Stimulated activated CD4-positive, alpha-beta T cell treated with anti-CD3 and anti-CD28 coated beads, Interleukin-15, amount 100 ng/mL, for 1 hour (primary cell): ENCODE data around the gene TRAK1.

ENCODE experiments used
- DNase-seq, 2 donors: peaks; one replicate each; pipeline ENCODE4 v3.0.0-alpha.2; 2020; ENCODE audit warnings: low read depth in 1 of 2, low spot score in 1 of 2

TRAK1 gene

DNA sequence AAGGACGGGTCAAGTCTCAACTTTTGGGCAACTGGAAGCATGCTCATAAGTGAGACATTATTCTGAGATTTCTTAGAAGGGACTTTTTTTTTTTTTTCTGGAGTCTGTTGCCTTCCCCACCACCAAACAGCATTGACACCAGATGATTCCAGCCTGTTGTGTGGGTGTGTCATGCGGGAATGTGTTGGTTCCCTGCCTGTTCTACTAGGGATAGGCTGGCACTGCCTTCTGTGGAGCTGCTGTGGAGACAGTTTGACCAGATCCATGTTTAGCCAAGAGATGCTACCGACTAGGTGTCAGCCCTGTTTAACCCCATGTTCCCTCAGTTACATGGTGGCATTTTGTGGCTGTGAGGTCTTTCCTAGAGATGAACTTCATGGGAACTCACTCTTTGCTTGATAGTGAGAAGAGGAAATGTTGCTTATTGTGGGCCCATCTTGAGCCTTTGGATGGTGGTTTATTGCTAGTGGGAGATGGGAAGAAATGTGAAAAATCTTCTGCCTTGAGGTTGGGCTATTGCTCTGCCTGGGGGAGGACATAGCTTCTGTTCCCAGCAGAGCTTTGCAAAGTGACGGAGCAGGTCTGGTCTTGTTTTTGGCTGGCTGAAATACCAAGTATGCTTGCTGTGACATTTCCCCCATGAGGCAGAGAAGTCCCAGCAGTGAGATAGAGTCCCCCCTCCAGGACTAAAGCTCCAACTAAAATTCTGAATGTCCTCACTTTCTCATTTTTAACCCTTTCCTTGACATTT, 31.3 kb downstream of the TRAK1 start:
- DNase-seq: no peak

DNA sequence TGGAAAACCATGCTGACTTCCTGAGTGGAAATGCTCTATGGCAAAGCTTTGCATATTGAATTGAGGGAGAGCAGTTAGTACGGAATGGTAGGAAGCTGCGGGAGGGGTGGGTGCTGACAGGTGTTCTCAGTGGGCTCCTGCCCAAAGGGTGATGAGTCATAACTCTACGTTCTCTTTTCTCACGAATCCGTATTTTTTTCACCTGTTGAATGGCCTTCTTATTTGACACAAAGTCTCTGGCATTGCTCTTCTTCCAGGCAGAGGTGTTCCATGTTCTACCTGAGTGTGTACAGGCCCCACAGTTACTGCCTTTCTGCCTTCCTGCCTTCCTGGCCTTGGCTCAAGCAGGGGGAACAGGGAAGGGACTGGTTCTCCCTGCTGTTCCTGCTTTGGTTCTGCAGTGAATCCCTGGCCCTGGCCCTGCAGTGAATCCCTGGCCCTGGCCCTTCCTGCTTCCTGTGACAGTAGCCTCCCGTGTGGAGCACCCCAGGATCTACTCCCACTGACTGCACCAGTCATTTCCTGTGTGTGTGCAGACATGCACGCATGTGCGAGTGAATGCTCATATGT, 31.9 kb downstream of the TRAK1 start:
- no peak for DNase-seq

DNA sequence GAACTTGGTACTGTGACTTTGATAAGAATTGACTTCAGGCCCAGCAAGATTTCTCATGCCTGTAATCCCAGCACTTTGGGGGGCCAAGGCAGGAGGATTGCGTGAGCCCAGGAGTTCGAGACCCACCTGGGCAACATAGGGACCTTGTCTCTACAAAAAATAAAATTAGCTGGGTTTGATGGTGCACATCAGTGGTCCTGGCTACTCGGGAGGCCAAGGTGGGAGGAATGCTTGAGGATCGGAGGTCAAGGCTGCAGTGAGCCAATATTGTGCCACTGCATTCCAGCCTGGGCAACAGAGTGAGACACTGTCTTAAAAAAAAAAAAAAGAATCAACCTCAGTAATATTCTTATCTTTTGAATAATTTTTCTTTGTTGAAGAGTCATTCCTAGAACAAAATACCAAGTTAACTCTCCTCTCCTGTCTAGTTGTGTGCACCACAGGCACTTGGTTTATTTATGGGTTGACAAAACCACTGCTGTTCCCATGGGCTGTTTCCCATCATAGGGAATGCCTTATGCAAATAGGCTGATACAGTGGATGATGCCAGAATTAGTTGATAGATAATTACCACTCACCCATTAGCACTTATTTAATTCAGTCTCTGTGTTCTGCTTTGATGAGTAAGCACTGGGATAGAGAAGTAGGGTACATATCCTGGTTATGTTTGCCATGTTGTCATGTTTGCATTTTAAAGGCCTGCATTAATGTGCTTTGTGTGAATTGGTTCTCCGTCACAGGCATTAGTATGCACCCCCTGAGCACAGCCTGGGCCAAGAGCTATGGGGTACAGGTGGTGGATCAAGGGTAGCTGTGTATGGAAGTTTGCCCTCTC, 32.9 kb downstream of the TRAK1 start:
- no peak for DNase-seq

DNA sequence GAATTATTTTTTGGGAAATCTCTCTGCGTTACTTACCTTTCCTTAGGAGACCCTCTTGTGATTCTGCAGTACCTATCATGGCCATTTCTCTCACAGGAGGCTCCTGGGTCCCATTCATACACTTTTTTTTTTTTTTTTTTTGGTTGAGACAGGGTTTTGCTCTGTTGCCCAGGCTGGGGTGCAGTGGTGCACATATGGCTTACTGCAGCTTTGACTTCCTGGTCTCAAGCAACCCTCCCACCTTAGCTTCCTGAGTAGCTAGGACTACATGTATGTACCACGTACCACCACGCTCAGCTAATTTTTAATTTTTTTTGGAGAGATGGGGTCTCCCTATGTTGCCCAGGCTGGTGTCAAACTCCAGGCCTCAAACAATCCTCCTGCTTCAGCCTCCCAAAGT, 36.1 kb downstream of the TRAK1 start:
- no peak for DNase-seq

DNA sequence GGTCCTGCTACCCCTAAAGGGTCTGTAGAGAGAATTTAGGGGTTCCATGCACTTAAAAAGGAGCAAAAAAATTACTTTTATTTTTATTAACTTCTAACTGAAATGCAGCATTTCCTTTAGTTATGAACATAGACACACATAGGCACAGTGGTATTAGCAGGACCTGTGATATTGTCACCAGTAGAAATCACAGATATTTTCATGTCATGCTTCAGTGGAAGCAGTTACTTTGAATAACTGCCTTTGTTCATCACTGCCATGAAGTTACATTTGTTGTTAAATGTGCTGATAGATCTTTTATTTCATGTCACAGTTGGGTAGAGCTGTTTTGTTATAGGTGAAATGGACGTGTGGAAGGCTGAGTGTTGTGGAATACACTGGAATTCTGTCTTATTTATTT, 37.4 kb downstream of the TRAK1 start:
- no peak for DNase-seq

DNA sequence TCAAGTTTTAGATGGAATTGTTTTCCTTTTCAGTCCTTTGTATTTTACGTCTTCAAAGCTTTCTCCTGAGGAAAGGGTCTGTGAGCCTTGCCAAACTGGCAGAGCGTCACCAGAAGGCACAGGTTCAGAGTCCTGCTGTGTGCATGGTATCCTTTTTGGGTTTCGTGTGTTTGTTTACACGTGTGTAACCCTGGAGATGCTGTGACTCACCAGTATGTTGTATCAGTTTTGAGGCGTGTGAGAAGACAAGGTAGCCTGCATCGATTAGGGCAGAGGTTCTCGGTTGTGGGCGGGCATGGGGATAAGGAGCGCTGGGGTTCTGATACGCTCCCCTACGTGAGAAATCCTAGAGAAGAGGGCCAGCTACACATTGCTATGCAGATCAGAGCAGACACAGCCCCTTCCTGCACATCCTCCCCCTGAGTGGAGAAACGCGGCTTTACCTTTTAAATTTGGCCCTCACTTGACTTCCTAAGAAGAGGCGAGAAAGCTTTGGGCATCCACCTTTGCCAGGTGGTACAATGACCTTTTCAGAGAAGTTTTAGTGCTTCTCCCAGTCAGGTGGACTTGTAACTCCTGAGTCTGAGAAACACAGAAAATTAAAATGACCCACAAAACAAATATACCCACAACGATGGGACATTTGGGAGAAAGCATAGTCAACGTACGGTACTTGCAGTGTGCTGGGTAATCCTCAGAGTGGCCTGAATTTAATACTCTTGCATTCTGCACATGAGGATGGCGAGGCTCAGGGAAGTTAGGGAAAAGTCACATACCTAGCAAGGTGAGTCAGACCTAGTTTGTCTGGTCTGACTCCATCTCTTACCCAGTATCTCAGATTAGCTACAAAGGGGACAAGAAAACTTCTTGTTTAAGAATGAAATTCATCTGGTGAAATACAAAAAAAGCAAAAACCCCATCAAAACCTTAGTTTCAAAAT, 38.1 kb downstream of the TRAK1 start:
- no peak for DNase-seq

DNA sequence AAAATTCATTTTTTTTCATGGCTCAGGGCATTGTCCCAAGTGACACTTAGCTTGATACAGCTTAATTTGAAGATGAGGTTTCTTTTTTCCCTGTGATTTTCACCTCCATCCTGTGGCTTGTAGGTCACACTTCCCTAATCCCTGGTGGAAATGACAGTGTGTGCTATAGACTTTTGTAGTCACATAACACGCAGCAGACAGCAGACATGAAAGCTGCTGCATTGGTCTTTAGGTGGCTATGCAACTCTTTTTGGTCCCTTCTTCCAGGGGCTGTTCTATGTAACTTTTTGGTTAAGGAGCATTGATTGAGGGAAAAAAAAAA, 38.8 kb downstream of the TRAK1 start:
- DNase-seq: no peak

DNA sequence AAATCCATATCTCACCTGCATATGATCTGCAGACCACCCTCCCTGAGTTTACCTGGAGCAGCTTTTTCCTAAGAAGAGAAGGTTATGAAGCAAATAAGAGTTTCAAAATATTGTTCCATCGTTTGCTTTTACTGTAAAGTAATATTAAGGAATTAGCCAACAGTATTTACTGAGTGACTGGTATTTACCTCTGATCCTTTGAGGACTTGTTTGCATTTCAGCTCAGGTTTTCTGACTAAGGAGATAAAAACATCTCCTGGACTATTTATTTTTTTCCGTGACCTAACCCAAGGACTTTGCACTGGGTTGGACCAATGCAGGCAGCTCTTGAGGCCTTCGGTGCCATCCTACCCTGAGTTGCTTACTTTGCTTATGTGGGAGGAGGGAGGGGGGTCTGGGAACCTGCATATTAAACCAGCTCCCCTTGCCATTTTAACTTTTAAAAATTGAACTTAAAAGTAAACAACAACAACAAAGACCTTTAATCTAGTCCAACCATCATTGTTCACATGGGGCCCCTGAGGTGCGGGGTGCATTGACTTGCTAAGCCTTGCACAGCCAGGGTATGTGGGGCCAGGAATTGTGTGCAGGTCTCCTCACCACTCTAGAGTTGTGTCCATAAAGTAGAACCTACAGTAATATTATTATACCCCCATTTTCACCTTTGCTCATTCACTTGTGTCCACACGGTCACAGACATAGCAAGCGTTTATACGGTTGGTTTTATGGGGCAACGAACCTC, 39.3 kb downstream of the TRAK1 start:
- DNase-seq: no peak

DNA sequence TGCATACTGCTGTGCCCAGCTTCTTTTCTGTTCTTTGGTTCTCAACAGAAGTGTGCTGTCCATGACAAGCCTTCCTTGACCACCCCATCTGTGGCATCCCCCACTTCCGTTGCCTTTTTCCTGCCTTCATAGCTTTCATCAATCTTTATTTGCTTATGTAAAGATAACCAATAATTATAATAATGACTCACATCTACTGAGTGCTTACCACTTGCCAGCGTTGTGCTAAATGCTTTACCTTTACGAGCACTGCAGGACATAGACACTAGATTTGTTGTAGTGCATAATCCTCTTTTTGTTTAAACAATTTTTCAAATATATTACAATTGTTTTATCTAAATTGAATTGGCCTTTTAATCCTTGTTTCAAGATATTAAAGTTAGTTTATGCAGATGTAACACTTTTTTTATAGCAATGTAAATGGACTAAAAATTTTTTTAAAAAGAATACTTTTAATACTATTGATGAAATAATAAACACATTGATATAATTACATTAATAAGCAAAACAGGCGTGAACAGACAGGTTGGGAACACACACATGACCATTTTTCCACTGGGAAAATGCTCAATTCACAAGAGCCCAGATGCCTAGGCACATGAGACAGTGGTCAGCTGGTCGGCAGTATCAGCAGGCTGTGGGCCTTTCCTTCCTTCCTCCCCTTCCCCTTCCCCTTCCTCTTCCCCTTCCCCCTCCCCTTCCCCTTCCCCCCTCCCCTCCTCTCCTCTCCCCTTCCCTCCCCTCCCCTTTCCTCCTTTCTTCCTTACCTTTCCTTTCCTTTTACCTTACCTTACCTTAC, 42.5 kb downstream of the TRAK1 start:
- DNase-seq: no peak

DNA sequence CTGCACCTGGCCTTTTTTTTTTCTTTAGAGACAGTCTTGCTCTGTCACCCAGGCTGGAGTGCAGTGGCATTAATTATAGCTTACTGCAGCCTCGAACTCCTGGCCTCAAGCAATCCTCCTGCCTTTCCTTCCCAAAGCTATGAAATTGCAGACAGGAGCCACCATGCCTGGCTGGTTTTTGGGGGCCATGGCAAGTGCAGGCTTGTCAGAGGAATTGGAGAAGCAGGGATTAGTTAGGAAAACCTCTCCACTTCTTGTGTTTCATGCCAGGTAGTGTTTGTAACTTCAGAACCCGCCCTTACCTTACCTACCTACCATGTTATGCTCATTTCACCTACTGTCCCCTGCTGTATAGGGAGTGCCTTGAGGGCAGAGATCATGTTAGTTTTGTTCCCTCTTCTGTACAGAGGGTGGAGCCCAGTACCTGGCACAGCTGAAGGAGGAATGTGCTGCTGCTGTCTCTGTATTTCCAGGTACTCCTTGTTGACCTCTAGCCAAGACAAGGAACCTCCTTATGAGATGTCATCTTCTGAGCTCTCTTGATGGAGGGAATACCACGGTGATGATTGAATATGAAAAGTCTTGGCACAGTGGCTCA, 43.8 kb downstream of the TRAK1 start:
- DNase-seq: no peak

DNA sequence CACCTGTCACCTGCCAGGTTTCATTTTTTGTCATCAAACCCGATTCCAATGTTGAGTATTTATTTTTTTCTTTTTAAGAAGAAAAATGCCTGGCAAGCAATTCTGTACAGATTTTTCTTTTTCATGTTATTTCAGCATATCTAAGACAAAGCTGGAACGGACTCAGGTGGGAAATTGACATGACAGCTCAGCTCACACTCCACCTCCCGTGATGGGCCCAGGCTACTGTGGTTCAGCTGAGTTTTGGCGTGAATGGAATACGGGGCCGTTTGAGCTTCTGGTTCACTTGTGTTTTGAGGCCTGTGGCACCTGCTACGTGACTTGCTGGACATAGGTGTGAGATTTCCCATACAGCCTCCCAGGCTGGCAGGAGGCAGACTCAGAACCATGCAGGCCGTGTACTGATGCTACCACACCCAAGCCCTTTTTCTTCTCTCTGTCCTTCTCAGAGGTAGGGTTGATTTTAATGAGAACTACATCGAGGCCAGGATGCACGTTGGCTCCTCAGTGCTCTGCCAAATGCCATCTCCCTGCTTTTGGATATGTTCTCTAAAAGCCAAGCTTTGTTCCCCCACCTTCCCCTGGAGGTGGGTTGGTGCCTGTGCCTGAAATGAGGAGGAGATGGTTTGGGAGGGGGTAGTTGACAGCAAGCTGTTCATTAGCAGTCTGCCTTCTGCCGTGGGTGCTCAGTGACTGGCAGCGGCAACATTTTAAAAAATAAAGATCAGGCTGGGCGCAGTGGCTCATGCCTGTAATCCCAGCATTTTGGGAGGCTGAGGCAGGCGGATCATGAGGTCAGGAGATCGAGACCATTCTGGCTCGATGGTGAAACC, 48.7 kb downstream of the TRAK1 start:
- no peak for DNase-seq

DNA sequence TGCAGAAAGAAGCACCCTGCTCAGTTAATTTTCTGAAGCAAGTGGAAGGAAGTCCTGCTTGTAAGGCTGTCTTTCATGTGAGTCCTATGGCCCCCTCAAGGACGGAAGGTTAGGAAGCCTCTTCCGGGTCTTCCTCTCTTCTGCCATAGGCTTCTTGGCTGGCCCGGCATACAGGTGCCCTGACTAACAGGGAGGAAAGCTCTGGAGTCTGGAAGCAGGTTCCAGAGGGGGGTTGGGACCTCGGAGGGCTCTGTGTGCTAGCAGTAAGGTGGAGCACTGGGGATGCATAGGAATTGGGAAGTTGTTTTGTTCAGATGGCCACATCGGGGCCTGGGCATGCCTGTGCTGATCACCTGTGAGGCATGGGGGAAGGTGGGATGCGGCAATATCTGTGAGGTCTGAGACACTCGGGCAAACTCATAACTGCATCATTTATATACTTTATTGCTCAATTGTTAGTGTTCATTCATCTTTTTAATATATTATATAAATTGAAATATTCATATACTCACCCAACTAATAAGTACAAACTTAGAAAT, 49.6 kb downstream of the TRAK1 start:
- DNase-seq: no peak

DNA sequence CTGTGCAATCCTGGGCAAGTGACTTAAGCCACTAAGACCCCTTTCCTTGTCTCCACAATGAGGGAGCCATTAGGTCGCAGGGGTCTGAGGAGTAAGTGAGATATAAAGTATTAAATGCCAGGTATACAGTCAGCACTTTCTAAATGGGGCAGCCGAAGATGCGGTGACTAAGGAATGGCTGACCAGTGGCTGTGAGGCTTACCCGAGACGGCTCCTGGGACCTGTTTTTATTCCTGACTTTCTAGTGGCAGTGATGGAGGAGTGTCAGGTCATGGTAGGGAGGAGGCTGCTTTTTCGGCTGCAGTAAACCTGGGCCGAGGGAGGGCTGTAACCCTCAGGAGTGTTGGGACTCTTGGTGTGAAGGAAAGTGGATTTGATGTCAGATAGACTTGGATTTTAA, 52.3 kb downstream of the TRAK1 start:
- no peak for DNase-seq

DNA sequence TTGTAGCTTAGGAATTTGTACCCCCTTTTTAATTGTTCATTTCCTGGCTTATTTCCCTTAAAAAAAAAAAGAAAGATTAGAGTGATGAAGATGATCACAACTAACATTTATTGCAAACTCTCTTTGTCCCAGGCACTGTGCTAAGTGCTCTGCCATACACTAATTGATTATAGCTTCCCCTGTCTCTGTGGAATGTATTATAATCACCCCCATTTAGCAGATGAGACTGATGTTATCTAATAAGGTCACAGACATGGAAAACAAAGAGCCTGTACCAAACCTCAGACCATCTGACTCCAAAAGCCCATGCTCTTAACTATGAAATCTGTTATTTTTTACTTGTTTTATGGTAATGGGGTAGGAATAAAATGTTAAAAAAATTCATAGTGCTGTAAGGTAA, 53.1 kb downstream of the TRAK1 start:
- no peak for DNase-seq

DNA sequence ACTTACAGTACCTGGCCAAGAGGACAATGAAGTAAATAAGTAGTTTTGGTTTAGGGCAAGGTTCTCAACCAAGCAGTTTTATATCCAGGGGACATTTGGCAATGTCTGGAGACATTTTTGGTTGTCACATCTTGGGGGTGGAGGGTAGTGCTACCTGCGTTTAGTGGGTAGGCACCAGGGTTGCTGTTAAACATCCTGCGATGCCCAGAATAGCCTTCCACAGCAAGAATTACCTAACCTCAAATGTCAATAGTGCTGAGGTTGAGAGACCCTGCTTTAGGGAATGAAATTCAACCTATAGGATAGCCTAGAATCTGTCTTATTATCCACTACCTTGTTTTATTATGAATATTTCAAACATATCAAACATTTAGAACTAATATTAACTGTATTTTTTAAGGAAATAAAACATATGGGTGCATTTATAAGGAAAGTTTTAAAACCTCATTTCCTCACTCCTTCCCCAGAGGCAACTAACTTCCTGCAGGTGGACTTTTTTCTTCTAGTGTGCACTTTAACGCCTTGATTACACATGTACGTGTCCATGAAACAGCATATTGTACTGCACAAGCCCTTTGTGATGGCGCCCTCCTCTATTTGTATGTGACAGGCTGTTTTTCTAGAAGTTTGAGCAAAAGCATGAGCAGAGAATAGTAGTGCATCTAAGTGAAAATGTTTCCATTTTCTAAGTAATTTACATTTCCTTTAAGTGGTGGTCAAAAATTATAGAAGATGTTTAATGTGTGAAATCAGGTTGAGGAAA, 57.1 kb downstream of the TRAK1 start:
- DNase-seq: no peak

DNA sequence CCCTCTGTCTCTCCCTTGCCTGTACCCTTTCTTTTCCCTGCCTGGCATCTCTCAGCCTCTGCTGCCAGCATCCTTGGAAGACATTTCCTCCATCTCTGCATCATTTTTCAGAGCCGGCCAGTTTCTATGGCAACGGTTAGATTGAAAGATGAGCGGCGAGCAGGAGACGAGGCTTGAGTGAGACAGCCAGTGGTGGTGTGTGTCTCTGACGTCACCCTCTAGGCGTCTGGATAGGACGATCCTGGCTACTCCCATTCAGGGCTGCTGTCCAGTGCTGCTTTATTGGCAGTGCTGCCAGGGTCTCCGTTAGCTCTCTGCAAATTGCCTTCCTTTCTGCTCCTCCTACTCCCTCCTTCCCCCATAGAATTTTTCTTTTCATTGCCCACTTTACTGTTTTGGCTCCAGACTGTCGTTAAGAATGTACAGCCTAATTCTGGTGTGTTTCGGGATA, 57.9 kb downstream of the TRAK1 start:
- no peak for DNase-seq

DNA sequence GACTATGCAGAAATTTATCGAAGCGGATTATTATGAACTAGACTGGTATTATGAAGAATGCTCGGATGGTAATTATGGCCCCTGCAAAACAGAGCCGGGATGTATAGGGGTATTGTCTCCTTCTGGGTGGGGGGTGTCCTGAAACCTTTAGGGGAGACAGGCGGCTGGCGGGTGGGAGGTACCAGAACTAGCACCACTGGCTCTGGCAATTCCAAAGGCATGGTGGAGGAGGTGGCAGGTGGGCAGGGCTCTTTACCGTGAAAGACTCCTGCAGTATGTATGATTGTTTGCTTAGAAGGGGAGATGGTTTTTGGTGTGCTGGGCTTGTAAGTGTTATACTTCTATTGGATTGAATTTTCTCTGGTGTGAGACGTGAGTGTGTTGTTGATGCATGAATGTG, 58.4 kb downstream of the TRAK1 start:
- no peak for DNase-seq
